Gastroesophageal sphincter (tissue), 3 donors: ENCODE data around the gene SRPK2.

Experiments
- POLR2A ChIP-seq, 2 donors: fragments of 450-650 bp; IDR thresholded peaks; one replicate each; pipeline ENCODE4 v1.6.1; 2017; ENCODE audit warnings: antibody characterized with exemption in 2 of 2, mild to moderate bottlenecking in 2 of 2, moderate library complexity in 1 of 2
- POLR2AphosphoS5 ChIP-seq: sonication (generic); formaldehyde crosslinking; IDR thresholded peaks from one replicate; pipeline ENCODE4 v1.6.1; 2017; ENCODE audit warnings: antibody characterized with exemption
- TF ChIP-seq, protein P1 (sequence below), 4 experiments: fragments of 200-600 bp in 2 of 4; fragments of 450-650 bp in 2 of 4; sonication (generic) in 1 of 4; IDR thresholded peaks; one replicate each; pipeline ENCODE4 v1.5.1; 2017 to 2019; ENCODE audit warnings: antibody characterized with exemption in 4 of 4, mild to moderate bottlenecking in 2 of 4, moderate library complexity in 2 of 4

DNA sequence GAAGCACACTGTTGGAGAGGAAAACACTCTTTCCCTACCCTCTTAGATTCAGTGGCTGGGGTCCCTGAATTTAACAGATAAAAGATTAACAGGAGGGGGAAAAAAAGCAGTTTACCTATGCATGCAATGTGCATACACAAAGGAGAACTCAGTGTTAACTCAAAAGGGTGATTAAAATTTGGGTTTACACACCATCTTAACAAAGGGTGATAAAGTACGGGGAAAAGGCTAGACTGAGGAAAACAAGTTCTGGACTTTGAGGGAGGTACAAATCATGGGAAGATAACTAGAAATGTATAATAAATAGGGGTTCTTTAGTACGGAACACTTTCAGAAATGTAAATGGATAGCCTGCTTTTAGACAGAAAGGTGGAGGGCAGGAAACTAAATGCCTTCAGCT is 83.1 kb downstream of the SRPK2 start:
- TF ChIP-seq POLR2A (IDR thresholded peaks at IDR 0.05) (no peak), POLR2AphosphoS5 (no peak)
- TF ChIP-seq, protein P1, sequence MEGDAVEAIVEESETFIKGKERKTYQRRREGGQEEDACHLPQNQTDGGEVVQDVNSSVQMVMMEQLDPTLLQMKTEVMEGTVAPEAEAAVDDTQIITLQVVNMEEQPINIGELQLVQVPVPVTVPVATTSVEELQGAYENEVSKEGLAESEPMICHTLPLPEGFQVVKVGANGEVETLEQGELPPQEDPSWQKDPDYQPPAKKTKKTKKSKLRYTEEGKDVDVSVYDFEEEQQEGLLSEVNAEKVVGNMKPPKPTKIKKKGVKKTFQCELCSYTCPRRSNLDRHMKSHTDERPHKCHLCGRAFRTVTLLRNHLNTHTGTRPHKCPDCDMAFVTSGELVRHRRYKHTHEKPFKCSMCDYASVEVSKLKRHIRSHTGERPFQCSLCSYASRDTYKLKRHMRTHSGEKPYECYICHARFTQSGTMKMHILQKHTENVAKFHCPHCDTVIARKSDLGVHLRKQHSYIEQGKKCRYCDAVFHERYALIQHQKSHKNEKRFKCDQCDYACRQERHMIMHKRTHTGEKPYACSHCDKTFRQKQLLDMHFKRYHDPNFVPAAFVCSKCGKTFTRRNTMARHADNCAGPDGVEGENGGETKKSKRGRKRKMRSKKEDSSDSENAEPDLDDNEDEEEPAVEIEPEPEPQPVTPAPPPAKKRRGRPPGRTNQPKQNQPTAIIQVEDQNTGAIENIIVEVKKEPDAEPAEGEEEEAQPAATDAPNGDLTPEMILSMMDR (IDR thresholded peaks at IDR 0.05), result no peak
